GM21381 (cell line): Measurements from ENCODE around the gene AUTS2.

ENCODE experiments used
- ATAC-seq: cut with Tn5 transposase; IDR thresholded peaks from one replicate; pipeline ENCODE4 v1.9.1; 2021; ENCODE audit warnings: mild to moderate bottlenecking, moderate library complexity; ENCODE audit not compliant: unreplicated experiment

AUTS2 gene

DNA sequence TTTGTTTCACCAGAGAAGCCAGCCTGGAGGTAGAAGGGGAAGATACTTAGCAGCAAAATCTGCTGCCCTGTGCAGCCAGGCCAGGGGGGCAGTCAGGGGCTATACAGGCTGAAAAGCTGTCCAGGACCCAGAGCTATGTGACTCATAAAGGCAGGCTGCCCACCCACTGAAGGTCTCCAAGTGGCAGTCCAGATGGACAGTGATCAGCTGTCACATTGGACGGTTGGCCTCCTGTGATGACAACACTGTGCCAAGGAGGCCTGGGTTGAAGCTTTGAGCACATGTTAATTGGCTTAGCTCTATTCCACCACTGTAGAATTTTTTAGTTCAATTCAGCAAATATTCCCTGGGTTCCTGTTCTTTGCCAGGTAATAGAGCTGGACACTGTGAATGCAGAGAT lies 956.4 kb downstream of the AUTS2 start:
- ATAC-seq: no peak

DNA sequence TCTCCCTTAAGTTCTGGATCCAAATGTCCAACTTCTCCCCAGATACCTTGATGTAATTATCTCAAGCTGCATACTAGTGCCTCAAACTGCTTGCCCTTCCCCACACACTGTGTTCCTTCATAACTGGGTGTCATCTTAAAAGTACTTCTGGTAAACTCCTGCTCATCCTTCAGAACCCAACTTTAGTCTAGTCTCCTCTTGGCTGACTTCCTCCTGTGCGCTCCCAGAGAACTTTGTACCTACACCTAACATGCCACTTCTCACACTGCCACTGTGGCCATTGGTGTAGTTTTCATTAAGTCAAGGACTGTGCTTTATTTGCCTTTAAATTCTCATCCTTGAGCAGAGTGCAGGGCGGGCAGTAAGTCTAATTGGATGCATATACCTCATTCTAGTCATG lies 958.5 kb downstream of the AUTS2 start:
- no peak for ATAC-seq

DNA sequence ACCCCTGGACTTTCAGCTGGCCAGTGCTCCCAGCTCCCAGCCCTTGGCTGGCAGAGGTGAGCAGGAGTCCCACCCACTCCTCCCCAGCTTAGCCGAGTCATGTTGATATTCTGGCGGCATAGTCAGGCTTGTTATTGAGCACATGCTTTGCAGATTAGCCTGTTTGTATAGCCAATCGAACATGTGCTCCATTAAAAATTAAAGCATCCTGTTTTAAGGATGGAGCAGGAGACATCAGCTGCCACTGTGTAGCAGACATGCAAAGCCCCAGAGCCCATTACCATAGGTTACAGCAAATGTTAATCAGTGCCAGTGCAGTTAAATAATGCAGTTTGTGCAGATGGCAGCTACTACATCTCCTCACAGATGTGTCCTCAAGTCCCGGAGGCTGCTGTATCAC lies 959.1 kb downstream of the AUTS2 start:
- ATAC-seq: no peak

DNA sequence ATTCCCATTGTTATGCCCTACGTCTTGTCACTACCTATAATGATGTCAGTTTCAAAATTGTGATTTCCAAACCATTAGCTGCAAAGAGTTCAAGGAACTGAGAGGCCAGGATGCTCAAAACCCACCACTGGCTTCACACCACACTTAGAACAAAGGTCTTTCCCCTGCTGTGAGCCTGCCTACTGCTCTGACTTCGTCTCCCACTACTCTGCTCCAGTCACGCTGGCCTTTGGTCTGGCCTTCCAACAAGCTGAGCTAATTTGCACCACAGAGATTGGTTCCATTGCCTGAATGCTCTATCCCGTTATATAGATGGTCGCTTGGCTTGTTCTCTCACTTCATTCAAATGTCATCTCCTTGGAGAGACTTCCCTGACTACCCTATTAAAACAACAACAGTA lies 961.5 kb downstream of the AUTS2 start:
- ATAC-seq: no peak

DNA sequence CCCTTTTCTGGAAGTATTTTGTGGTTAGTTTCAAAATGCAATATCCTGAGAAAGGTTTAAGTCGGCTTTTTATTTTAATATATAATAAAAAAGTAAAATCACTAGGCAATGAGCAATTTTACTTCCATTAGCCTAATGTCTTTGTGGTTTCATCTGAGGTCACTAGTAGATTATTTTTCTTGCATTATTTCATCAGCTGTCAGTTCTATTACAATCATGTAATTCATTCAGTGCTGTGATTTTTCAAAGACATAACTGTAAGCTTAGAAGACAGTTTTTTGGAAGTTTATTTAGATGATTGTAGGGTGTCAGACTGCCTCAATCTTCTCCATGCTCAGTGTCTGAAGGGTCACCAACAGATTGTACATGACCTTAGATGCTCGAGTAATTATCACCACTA lies 965.7 kb downstream of the AUTS2 start:
- no peak for ATAC-seq

DNA sequence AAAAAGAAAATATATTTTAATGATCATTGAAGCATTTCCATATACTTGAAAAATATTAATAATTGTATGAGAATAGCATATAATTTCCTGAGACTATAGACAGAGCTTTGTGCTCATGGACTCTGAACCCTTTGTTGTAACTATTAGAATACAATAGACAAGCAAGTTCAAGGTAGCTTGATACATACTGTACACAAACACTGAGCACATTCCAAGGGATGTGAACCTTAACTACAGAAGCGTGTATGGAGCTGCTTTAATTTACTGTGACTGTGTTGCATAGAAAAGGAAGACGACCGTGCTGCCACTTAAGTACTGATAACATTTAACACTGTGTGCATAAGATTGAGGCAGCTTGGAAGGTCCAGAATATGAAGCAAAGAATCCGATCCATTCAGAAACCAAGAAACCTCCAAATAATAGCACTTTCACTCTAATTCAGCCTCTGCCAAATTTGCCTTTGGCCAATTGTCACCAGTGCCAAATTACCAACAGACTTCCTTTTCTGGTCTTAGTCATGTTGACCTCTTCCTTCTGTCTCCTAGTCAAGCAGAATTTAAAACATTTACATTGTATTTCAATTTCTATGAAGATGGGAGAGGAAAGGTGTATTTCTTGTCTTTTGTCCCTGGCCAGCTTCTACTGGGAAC lies 967.6 kb downstream of the AUTS2 start:
- no peak for ATAC-seq

DNA sequence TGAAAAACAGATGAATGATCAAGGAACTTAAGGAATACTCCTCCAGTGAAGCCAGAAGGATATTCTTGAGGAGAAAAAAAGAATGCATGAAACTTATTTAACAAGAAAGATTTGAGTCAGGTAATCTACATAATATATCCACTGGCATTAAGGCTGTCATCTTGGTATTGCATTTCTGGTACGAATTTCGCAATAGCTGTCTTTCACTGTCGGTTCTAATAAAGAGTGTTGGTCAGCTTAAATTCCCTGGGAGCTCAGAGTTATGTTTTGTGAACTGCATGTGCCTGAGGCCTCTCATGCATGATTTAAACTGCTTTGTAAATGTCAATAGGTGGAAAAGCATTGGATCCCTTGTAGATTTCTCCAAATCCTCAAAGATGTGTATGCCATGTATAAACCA lies 968.4 kb downstream of the AUTS2 start:
- no peak for ATAC-seq

DNA sequence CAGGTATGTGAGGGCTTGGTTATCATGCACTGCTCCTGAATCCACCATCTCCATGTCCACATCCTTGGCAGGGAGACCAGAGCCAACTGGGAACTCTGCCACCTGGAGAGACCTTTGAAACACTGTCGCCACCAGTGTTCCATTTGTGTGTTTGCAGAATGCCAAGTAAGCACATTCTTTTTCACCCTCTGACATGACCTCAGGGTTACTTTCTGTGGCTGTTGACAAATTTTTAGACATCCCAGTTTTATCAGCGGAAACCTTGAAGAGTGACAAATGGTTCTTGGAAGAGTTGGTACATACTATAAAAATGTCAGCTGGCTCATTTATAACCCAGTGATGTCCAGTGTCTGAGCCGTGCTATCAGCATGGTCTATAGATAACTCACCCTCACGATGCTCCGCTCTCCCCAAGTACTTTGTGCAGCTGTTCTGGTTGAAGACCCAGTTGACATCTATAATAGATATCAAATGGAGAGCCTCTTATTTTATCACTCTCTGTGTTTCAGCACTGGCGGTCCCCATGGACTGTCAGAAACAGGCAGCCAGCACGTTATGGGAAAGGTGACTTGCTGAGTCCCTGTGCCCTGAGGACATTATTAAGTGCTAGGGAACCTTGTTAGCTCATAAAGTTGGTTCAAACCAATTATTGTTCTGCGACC lies 970.5 kb downstream of the AUTS2 start:
- ATAC-seq: no peak

DNA sequence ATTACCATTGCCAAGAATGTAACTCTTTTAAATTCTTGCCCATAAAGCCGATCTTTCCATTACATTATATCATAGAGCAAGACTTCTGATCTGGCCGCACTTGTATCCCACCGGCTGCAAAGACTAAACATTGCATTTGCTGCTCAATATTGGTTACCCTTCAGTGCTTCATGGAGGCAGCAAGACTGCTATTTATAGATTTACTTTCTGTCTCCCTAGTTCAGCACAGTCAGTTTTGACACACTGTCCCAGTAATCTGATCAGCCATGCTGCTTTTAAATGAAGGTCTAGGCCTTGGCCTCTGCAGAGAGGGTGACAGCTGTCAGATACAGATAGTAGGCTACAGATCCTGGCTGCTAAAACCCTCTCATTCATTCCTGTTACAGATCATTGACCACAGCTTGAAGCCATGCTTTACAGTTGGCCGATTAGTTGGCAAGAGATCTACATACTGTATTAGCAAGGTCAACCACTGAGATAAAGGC lies 971.1 kb downstream of the AUTS2 start:
- ATAC-seq: no peak

DNA sequence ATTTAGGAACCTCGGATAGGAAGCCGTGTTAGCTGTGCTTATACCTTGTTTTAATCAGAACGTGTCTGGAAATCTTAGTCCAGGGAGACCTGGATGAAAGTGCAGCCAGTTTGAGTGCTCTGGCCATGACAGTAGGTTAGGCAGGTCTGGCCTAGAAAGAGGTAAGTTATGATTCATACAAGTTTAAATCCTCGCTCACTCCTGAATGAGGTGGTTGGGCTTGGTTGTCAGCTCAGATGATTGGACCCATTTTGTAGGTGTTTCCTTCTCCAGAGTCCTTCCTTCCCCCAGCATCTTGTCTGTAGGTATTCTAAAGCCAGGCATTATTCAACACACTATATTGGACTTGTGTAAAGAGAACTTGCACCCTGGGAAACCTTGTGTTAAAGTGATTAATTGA lies 971.8 kb downstream of the AUTS2 start:
- no peak for ATAC-seq

DNA sequence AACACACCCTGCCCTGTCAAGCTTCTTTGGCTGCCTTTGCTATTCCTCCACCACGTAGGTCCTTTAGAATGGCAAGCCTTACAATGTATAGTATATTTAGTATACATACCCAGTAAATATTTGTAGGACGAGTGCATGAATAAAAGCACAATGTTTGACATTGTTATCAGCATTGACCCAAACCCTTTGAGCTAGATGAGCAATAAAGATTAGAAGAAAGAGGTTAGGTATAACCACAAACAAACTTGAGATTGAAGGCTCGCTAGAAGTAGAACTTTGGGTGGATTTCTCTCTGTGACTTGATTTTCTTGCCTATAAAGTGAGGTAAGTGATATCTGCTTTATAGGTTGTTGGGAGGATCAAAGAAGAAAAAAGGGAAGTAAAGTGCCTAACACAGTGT lies 972.7 kb downstream of the AUTS2 start:
- no peak for ATAC-seq

DNA sequence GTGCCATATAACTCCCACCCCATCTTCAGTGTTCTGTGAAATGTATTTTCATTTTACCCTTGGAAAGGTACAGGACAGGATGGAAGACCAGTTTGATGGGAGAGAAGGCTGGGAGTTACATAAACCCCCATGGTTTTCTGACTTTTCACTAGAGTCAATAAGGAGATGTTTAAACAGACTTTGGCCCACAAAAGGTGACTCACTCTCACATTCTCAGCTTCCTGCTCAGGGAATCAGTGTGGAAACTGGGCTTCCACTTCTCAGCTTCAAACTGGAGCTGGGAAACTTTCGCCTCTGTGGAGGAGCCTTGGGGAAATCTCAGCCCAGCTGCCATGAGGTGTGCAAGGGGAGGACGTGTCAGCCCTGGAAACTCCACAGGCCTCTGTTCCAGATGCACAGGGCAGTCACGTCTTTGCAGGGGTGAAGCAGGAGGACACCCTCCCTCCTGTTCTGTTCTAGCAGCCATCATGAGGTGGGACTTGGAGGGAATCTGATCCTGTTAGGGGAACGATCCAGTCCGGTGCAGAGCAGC lies 973.2 kb downstream of the AUTS2 start:
- no peak for ATAC-seq

DNA sequence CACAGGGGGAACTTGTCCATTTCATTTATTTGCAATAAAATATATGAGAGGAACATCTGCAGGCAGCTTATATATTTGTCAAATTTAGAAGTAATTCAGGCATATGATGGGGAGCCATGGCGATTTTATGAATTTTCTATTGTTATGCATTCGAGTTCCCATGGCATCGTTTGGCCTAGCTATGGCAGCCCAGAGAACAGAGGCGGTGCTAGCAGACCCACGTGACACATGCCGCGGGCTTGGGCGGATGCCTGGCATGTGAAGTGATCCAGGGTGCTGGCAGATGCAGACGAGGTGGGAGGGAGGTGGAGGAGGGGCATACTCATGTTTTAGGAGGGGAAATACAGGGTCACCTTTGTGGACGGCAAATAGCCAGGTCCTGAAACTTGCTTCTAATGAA lies 973.7 kb downstream of the AUTS2 start:
- ATAC-seq: no peak

DNA sequence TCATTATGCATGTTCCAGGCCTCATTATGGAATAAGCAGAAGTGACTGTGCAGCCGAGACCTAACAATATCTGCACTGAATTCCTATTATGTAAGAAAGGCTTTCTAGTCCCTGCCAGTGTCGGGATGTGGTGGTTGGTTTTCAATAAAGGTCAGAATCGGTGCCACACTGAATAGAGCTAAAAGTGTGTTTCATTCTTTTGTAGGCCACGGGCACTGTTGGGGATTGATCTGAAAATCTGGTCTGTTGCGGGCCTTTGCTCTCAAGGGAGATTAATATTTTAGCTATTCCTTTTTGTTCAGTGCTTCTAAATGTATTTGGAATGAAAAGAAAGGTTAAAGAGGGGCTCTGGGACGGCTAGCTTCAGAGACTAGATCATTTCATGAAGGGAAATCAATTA lies 974.3 kb downstream of the AUTS2 start:
- ATAC-seq: no peak

DNA sequence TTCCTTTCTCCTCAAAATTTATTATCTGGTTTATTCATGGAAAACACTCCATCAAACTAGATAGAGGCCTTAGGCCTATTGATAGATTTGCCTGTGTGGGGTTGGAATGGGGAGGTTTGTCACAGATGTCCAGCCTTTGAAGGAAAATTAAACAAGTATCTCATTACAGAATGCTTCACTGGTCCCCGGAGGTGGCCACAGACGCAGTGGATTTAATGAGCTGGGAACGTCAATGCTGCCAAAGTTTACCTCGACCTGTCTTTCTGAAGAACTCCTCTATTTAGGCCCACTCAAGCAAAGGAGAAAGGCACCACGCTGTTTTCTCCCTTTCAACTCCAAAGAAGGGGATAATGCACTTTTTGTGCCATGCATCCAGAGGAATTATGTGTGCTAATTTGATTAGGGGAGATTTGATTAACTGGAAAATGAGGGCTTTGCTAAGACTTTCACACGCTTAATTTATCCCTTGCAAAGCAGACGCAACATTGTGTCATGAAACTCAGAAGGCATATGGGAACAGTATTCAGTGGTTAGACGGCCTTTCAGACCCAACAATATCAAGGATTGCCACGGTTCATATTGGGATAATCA lies 974.9 kb downstream of the AUTS2 start:
- no peak for ATAC-seq

DNA sequence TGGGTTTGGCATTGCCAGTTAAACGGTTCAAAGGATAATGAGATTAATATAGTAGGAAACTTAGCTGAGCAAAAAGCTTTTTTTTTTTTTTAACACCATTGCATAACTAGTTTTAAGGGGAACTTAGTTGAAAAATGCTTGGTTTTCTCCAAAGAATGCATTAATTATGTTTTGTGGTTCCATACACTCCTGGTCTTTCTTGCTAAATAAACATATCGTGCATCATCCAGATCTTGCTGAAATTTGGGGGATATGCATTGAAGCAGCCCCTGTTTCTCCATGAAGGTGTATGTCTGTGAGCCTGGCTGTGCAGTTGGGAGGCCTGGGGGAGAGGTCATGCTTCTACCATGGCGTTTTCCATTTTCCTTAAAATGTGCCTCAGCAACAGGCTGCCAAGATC lies 975.4 kb downstream of the AUTS2 start:
- ATAC-seq: no peak

DNA sequence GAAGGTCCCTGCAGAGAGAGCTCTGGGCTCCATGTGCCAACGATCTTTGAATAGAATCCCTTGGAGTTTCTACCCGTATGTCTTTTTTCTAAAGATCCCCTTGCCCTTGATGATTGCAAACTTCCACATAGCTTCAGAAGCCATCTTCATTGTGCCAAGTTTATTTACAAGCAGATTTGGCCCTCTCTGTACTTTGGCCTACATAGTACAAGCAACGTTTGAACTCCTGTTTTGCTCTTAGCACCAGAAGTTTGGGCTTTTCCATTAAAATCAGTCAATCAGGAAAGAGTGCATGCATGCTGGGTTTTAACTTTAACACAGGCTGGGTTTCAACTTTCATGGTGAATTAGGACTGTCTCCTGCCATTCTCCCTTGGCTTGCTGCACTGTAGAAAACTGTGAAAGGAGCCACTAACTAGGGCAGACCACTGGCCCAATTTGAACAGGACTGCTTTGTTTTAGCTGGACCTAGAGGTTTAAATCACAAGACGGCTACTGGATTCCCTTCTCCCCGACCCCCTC lies 976.1 kb downstream of the AUTS2 start:
- no peak for ATAC-seq

DNA sequence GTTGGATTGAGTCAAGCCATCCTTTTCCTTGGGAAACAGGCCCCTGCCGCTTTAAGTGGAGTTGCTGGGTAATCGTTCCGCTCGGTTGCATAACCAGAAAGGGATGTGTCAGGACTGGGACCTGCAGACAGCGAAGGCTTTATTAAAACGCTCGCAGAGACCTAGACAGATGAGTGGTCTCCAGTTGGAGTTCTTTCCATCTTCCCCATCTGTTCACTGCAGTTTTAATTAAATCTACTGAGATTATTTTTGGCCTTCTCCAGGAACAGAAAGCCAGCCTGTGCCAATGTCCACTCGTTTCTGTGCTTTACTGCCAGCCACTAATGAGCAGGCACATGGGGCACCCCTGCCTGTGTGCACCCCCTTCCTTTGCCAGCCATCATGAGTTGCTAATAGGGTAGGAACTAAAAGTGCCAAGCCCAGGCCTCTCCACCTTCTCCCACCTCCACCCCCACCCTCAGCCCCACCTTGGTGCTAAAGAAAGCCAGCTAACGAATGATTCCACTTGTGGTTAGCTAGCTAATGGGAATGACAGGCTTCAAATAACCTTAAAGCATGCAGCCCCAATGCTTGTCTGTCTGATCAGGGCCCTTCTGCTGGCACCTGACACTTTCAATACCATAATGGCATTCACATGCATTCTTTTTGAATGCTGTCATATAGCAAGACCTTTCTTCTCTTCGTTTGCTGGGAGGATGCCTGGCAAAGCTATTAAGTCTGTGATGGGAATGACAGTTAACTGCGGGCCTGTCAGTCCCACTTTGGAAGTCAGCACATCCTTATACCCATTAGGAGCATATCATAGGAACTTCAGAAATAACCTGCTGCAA lies 976.9 kb downstream of the AUTS2 start:
- no peak for ATAC-seq

DNA sequence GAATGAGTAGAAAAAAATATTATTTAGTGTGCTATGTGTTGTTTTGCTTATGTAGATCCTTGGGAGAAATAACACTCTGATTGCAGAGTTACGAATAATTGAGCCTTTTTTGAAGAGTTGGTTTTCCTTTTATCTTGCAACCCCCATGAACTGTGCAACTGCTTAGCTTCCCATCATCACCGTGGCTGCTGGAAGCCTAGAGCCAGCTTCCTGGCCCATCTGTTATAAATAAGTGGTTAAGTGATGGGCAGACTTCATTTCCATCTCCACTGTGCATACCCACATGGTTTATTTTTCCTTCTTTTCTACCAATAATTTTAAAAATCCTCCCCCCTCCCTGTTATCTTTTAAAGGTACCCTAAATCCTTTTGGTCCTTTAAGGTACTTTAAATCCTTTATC lies 978.8 kb downstream of the AUTS2 start:
- ATAC-seq: no peak

DNA sequence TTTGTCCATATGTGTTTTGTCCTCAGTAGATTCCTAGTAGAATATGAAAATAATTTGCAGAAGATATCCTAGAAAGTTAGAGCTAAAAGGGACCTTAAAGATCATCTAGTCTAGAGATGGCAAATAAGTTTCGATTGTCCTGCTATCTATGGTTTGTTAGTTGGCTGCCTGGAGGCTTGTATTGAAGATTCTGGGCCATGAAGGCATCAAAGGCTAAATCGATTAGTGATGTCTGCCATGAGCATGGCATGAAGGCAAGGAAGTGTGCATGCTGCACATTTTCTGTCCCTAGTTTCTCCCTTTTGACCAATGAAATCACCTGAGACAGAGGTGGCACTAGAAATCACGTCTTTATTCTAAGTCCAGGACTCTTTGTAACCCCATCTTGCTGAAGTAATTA lies 979.9 kb downstream of the AUTS2 start:
- ATAC-seq: no peak
